ENCODE data around the gene IKZF5. TPM values are rescaled to one million over a fixed set of nuclear protein-coding genes. Genes with fewer than 3 reads are reported as not detected.

The IKZF5 gene
- total and polyA plus RNA-seq, 3 experiments from 2014 or later, result 14.8 to 23.9 (median 20.3) TPM

- no peaks in the 10 kb centered on the region for H3K36me3 ChIP-seq (ENCODE audit: insufficient read depth, low read length)
- no peak for DNase-seq
- H3K4me3 ChIP-seq (ENCODE audit: low read length), result no peak overlapping the region
- no peaks in the 10 kb centered on the region for H3K27me3 Mint-ChIP-seq
- H3K4me1 ChIP-seq (ENCODE audit: insufficient read depth, low read length), result no peaks in the 10 kb centered on the region
- CTCF ChIA-PET, result no interaction called here
- H3K27ac Mint-ChIP-seq, result no peak overlapping the region
- H3K9me3 Mint-ChIP-seq, result no peaks in the 10 kb centered on the region
- H3K9me3 ChIP-seq (ENCODE audit: low read length), result no peaks in the 10 kb centered on the region
- POLR2A ChIA-PET, result no interaction called here
- peaks cover 2 to 10% (median 6%) of the 10 kb centered on the region in 3 donors for H3K4me1 Mint-ChIP-seq
- no peak overlapping the region for H3K4me3 Mint-ChIP-seq
- H3K36me3 Mint-ChIP-seq, result peaks cover 2 to 13% (median 5%) of the 10 kb centered on the region in 3 donors
- H3K27me3 ChIP-seq (ENCODE audit: insufficient read depth, low read length, poor library complexity, severe bottlenecking), result no peaks in the 10 kb centered on the region
- no peak overlapping the region for H3K27ac ChIP-seq (ENCODE audit: low read depth, low read length)
Observed at GRCh38 chr10:123019941-123020703, 11.5 kb upstream of the IKZF5 start.

- Histone ChIP-seq H3K4me3 (ENCODE audit: low read length) (no peak overlapping the region), H3K36me3 (ENCODE audit: insufficient read depth, low read length) (no peaks in the 10 kb centered on the region), H3K9me3 (ENCODE audit: low read length) (no peaks in the 10 kb centered on the region), H3K27ac (ENCODE audit: low read depth, low read length) (no peak overlapping the region), H3K4me1 (ENCODE audit: insufficient read depth, low read length) (no peaks in the 10 kb centered on the region), H3K27me3 (ENCODE audit: insufficient read depth, low read length, poor library complexity, severe bottlenecking) (no peaks in the 10 kb centered on the region)
- Mint-ChIP-seq H3K27ac (no peak overlapping the region), H3K27me3 (no peaks in the 10 kb centered on the region), H3K4me1 (peaks cover 2 to 10% (median 6%) of the 10 kb centered on the region in 3 donors), H3K36me3 (peaks cover 5 to 12% (median 7%) of the 10 kb centered on the region in 3 donors), H3K4me3 (no peak overlapping the region), H3K9me3 (no peaks in the 10 kb centered on the region)
- DNase-seq, result no peak
- ChIA-PET POLR2A (no interaction called here), CTCF (no interaction called here)
Observed at GRCh38 chr10:123019264-123019663, 10.7 kb upstream of the IKZF5 start.

GRCh38 chr10:123018531-123018930 lies 9.9 kb upstream of the IKZF5 start:
- Mint-ChIP-seq H3K27ac (no peak overlapping the region), H3K4me1 (peaks cover 2 to 10% (median 4%) of the 10 kb centered on the region in 3 donors), H3K27me3 (no peaks in the 10 kb centered on the region), H3K36me3 (peaks cover 5 to 11% (median 9%) of the 10 kb centered on the region in 3 donors), H3K4me3 (no peak overlapping the region), H3K9me3 (no peaks in the 10 kb centered on the region)
- Histone ChIP-seq H3K27me3 (ENCODE audit: insufficient read depth, low read length, poor library complexity, severe bottlenecking) (no peaks in the 10 kb centered on the region), H3K27ac (ENCODE audit: low read depth, low read length) (no peak overlapping the region), H3K9me3 (ENCODE audit: low read length) (no peaks in the 10 kb centered on the region), H3K36me3 (ENCODE audit: insufficient read depth, low read length) (no peaks in the 10 kb centered on the region), H3K4me3 (ENCODE audit: low read length) (no peak overlapping the region), H3K4me1 (ENCODE audit: insufficient read depth, low read length) (no peaks in the 10 kb centered on the region)
- no peak for DNase-seq
- CTCF ChIA-PET, result no interaction called here
- POLR2A ChIA-PET, result no interaction called here

GRCh38 chr10:123017421-123018165 lies 9.0 kb upstream of the IKZF5 start:
- POLR2A ChIA-PET, result no interaction called here
- DNase-seq, result no peak

GRCh38 chr10:123016228-123016627 lies 7.6 kb upstream of the IKZF5 start:
- H3K36me3 ChIP-seq (ENCODE audit: insufficient read depth, low read length), result no peaks in the 10 kb centered on the region
- H3K9me3 ChIP-seq (ENCODE audit: low read length), result no peaks in the 10 kb centered on the region
- no peak overlapping the region for H3K27ac Mint-ChIP-seq
- H3K4me3 ChIP-seq (ENCODE audit: low read length), result no peak overlapping the region
- H3K36me3 Mint-ChIP-seq, result peaks cover 5 to 21% (median 17%) of the 10 kb centered on the region in 3 donors
- no peaks in the 10 kb centered on the region for H3K27me3 Mint-ChIP-seq
- no peaks in the 10 kb centered on the region for H3K9me3 Mint-ChIP-seq
- H3K4me3 Mint-ChIP-seq, result no peak overlapping the region
- ChIA-PET POLR2A (no interaction called here), CTCF (no interaction called here)
- no peak for DNase-seq
- H3K27ac ChIP-seq (ENCODE audit: low read depth, low read length), result no peak overlapping the region
- H3K4me1 ChIP-seq (ENCODE audit: insufficient read depth, low read length), result no peaks in the 10 kb centered on the region
- peaks cover 4 to 8% (median 5%) of the 10 kb centered on the region in 3 donors for H3K4me1 Mint-ChIP-seq
- no peaks in the 10 kb centered on the region for H3K27me3 ChIP-seq (ENCODE audit: insufficient read depth, low read length, poor library complexity, severe bottlenecking)

More at GRCh38 chr10:123017421-123018165, 9.0 kb upstream of the IKZF5 start:
- Mint-ChIP-seq H3K4me3 (no peak overlapping the region), H3K9me3 (no peaks in the 10 kb centered on the region), H3K36me3 (peaks cover 5 to 16% (median 12%) of the 10 kb centered on the region in 3 donors), H3K4me1 (peaks cover 3 to 10% (median 4%) of the 10 kb centered on the region in 3 donors), H3K27me3 (no peaks in the 10 kb centered on the region), H3K27ac (no peak overlapping the region)
- CTCF ChIA-PET, result no interaction called here
- H3K4me3 ChIP-seq (ENCODE audit: low read length), result no peak overlapping the region
- H3K27me3 ChIP-seq (ENCODE audit: insufficient read depth, low read length, poor library complexity, severe bottlenecking), result no peaks in the 10 kb centered on the region
- H3K36me3 ChIP-seq (ENCODE audit: insufficient read depth, low read length), result no peaks in the 10 kb centered on the region
- H3K4me1 ChIP-seq (ENCODE audit: insufficient read depth, low read length), result no peaks in the 10 kb centered on the region
- no peak overlapping the region for H3K27ac ChIP-seq (ENCODE audit: low read depth, low read length)
- no peaks in the 10 kb centered on the region for H3K9me3 ChIP-seq (ENCODE audit: low read length)

- peaks cover 17 to 23% (median 20%) of the 10 kb centered on the region in 3 donors for H3K4me1 Mint-ChIP-seq
- Histone ChIP-seq H3K27me3 (ENCODE audit: insufficient read depth, low read length, poor library complexity, severe bottlenecking) (no peaks in the 10 kb centered on the region), H3K4me1 (ENCODE audit: insufficient read depth, low read length) (peaks cover 9% of the 10 kb centered on the region), H3K36me3 (ENCODE audit: insufficient read depth, low read length) (no peaks in the 10 kb centered on the region), H3K27ac (ENCODE audit: low read depth, low read length) (no peak overlapping the region), H3K4me3 (ENCODE audit: low read length) (no peak overlapping the region), H3K9me3 (ENCODE audit: low read length) (no peaks in the 10 kb centered on the region)
- no peak for DNase-seq
- no peaks in the 10 kb centered on the region for H3K9me3 Mint-ChIP-seq
- H3K4me3 Mint-ChIP-seq, result no peak overlapping the region
- CTCF ChIA-PET, result no interaction called here
- peaks cover 5 to 21% (median 17%) of the 10 kb centered on the region in 3 donors for H3K36me3 Mint-ChIP-seq
- no peak overlapping the region for H3K27ac Mint-ChIP-seq
- H3K27me3 Mint-ChIP-seq, result no peaks in the 10 kb centered on the region
- POLR2A ChIA-PET, result no interaction called here
Observed at GRCh38 chr10:123014772-123015171, 6.2 kb upstream of the IKZF5 start.

GRCh38 chr10:123013456-123014419 lies 5.1 kb upstream of the IKZF5 start:
- Histone ChIP-seq H3K4me3 (ENCODE audit: low read length) (no peak overlapping the region), H3K9me3 (ENCODE audit: low read length) (no peaks in the 10 kb centered on the region), H3K4me1 (ENCODE audit: insufficient read depth, low read length) (peaks cover 16% of the 10 kb centered on the region), H3K27ac (ENCODE audit: low read depth, low read length) (no peak overlapping the region), H3K36me3 (ENCODE audit: insufficient read depth, low read length) (no peaks in the 10 kb centered on the region), H3K27me3 (ENCODE audit: insufficient read depth, low read length, poor library complexity, severe bottlenecking) (no peaks in the 10 kb centered on the region)
- Mint-ChIP-seq H3K27me3 (no peaks in the 10 kb centered on the region), H3K27ac (no peak overlapping the region), H3K36me3 (peaks cover 5 to 22% (median 21%) of the 10 kb centered on the region in 3 donors), H3K9me3 (no peaks in the 10 kb centered on the region), H3K4me1 (peaks cover 23 to 31% (median 27%) of the 10 kb centered on the region in 3 donors), H3K4me3 (peak overlapping the region in 1 of 7 donors; percentile 61)
- POLR2A ChIA-PET, result no interaction called here
- CTCF ChIA-PET, result interaction anchor here (7.2 kb wide), 1 partner anchor 34 kb away, joined by 39 read pairs; the partner anchor contains the start of gene PSTK
- no peak for DNase-seq

Measured in CD8-positive, alpha-beta memory T cell (primary cell).